Testis (tissue), 2 donors: ENCODE data around the gene NDRG2.

Source experiments
- POLR2A ChIP-seq: fragments of 450-650 bp; IDR thresholded peaks from one replicate; pipeline ENCODE4 v1.6.1; 2017; ENCODE audit warnings: antibody characterized with exemption, mild to moderate bottlenecking, moderate library complexity
- TF ChIP-seq, protein P1 (sequence below), 3 experiments: fragments of 450-650 bp in 2 of 3; fragments of 200-600 bp in 1 of 3; sonication (generic) in 1 of 3; IDR thresholded peaks; one replicate each; pipeline ENCODE4 v1.5.1; 2016 to 2019; ENCODE audit warnings: antibody characterized with exemption in 3 of 3, mild to moderate bottlenecking in 2 of 3, moderate library complexity in 1 of 3

GRCh38 chr14:20998139-20998538, 26.7 kb downstream of the NDRG2 start:
- TF ChIP-seq, protein P1, sequence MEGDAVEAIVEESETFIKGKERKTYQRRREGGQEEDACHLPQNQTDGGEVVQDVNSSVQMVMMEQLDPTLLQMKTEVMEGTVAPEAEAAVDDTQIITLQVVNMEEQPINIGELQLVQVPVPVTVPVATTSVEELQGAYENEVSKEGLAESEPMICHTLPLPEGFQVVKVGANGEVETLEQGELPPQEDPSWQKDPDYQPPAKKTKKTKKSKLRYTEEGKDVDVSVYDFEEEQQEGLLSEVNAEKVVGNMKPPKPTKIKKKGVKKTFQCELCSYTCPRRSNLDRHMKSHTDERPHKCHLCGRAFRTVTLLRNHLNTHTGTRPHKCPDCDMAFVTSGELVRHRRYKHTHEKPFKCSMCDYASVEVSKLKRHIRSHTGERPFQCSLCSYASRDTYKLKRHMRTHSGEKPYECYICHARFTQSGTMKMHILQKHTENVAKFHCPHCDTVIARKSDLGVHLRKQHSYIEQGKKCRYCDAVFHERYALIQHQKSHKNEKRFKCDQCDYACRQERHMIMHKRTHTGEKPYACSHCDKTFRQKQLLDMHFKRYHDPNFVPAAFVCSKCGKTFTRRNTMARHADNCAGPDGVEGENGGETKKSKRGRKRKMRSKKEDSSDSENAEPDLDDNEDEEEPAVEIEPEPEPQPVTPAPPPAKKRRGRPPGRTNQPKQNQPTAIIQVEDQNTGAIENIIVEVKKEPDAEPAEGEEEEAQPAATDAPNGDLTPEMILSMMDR (IDR thresholded peaks at IDR 0.05), result no peak
- no peak for TF ChIP-seq POLR2A
